ENCODE data around the gene GNG12.

DNA sequence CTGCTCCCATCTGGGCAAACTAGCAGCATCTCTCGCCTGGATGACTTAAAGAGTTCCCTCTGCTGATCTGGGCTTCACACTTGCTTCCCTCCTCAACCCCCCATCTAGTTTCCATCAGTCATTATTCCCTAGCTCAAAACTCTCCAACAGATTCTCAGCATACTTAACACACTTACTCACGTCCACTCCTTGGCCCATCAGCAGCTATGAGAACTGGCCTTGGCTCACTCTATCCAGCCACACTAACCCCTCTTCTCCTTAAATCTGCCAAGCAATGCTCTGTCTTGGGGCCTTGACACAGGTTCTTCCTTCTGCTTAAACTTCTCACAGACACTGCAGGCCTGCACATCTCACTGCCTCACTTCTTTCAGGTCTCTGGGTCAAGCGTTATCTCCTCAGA lies 41.6 kb downstream of the GNG12 start:
- TF ChIP-seq EZH2 (IDR thresholded peaks at IDR 0.05; ENCODE audit: borderline replicate concordance, low read length), result no peak
- TF ChIP-seq, protein P1, sequence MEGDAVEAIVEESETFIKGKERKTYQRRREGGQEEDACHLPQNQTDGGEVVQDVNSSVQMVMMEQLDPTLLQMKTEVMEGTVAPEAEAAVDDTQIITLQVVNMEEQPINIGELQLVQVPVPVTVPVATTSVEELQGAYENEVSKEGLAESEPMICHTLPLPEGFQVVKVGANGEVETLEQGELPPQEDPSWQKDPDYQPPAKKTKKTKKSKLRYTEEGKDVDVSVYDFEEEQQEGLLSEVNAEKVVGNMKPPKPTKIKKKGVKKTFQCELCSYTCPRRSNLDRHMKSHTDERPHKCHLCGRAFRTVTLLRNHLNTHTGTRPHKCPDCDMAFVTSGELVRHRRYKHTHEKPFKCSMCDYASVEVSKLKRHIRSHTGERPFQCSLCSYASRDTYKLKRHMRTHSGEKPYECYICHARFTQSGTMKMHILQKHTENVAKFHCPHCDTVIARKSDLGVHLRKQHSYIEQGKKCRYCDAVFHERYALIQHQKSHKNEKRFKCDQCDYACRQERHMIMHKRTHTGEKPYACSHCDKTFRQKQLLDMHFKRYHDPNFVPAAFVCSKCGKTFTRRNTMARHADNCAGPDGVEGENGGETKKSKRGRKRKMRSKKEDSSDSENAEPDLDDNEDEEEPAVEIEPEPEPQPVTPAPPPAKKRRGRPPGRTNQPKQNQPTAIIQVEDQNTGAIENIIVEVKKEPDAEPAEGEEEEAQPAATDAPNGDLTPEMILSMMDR (conservative IDR thresholded peaks at IDR 0.05 in 1 of 2, IDR thresholded peaks at IDR 0.05 in 1 of 2; ENCODE audit: extremely low read depth in 1 of 2, insufficient read depth in 1 of 2, low read depth in 1 of 2, low read length in 2 of 2), result no peak
